GM10266 (cell line): ENCODE measurements around the gene FAM193A.

Experiments
- DNase-seq: peaks from one replicate; pipeline ENCODE4 v3.0.0; 2012; ENCODE audit errors: extremely low spot score
- TF ChIP-seq, protein P1 (sequence below): IDR thresholded peaks from 2 replicates; pipeline ENCODE4 v1.5.1; 2012; ENCODE audit warnings: mild to moderate bottlenecking, low read depth; ENCODE audit not compliant: control insufficient read depth, insufficient read depth; ENCODE audit errors: missing control alignments

FAM193A gene, protein sequence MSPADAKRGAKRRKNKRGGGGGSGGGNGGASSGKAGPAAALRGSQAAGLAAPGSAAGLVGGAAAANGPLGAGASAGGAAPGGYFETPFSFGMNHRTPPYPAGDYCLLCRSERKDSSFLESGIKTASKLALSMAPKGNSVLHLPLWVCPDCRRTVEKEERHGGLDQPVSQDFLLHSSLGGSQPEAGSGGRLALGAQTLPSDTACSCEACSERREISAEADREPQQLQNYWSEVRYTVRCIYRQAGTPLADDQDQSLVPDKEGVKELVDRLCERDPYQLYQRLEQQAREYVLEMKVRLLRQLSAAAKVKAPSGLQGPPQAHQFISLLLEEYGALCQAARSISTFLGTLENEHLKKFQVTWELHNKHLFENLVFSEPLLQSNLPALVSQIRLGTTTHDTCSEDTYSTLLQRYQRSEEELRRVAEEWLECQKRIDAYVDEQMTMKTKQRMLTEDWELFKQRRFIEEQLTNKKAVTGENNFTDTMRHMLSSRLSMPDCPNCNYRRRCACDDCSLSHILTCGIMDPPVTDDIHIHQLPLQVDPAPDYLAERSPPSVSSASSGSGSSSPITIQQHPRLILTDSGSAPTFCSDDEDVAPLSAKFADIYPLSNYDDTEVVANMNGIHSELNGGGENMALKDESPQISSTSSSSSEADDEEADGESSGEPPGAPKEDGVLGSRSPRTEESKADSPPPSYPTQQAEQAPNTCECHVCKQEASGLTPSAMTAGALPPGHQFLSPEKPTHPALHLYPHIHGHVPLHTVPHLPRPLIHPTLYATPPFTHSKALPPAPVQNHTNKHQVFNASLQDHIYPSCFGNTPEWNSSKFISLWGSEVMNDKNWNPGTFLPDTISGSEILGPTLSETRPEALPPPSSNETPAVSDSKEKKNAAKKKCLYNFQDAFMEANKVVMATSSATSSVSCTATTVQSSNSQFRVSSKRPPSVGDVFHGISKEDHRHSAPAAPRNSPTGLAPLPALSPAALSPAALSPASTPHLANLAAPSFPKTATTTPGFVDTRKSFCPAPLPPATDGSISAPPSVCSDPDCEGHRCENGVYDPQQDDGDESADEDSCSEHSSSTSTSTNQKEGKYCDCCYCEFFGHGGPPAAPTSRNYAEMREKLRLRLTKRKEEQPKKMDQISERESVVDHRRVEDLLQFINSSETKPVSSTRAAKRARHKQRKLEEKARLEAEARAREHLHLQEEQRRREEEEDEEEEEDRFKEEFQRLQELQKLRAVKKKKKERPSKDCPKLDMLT (N-terminal part only)

DNA sequence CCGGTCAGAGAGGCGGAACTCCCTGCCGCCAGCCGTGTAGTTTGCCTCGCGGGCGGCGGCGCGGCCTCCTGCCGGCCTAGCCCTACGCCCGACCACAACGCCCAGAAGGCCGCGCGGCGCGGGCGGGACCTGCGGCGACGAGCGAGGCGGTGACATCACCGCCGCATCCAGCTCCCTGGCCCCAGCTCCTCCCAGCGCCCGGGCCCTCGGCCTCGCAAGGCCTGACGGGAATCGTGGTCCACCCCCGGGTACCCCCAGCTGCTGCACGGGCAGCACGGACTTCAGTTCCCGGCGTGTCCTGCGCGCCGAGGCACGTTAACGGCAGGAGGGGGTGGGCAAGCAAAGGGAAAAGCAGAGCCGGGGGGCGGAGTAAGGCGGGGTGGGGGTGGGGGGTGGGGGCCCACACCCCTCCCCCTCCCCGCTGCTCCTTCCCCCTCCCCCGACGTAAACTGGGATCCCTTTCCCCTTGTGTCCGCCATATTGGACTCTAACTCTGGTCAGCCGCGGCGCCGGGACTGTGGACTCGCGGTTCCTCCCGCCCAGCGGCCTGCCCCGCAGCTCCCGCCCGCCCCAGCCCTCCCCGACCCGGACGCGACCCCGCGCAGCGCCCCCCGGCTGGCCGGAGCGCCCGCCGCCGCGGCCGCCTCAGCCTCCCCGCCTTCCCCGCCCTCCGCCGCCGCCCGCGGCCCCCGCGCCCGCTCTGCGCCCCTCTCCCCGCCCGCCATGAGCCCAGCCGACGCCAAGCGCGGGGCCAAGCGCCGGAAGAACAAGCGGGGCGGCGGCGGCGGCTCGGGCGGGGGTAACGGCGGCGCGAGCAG is at the start of gene FAM193A:
Gene FAM193A, plus strand, starts transcription at position 455 of the 818 bp plus-strand sequence. Its CDS starts 269 bp downstream, at position 724.
- DNase-seq, result peak; percentile 98
- TF ChIP-seq, protein P1, sequence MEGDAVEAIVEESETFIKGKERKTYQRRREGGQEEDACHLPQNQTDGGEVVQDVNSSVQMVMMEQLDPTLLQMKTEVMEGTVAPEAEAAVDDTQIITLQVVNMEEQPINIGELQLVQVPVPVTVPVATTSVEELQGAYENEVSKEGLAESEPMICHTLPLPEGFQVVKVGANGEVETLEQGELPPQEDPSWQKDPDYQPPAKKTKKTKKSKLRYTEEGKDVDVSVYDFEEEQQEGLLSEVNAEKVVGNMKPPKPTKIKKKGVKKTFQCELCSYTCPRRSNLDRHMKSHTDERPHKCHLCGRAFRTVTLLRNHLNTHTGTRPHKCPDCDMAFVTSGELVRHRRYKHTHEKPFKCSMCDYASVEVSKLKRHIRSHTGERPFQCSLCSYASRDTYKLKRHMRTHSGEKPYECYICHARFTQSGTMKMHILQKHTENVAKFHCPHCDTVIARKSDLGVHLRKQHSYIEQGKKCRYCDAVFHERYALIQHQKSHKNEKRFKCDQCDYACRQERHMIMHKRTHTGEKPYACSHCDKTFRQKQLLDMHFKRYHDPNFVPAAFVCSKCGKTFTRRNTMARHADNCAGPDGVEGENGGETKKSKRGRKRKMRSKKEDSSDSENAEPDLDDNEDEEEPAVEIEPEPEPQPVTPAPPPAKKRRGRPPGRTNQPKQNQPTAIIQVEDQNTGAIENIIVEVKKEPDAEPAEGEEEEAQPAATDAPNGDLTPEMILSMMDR, result no peak

DNA sequence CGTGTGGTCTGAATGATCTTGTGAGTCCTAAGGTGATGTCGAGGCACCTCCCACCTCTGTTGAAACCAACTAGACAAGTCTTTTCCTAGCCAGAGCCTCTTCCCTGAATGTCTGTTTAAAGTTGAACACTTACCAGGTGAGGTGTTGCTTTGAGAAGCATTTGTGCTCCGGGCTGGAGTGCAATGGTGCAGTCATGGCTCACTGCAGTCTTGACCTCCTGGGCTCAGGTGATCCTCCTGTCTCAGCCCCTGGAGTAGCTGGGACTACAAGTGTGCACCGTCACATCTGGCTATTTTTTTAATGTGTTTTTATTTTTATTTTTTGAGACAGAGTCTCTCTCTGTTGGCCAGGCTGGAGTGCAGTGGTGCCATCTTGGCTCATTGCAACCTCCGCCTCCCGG is 49.5 kb upstream of the FAM193A start:
- DNase-seq, result no peak
- TF ChIP-seq, protein P1, result no peak

DNA sequence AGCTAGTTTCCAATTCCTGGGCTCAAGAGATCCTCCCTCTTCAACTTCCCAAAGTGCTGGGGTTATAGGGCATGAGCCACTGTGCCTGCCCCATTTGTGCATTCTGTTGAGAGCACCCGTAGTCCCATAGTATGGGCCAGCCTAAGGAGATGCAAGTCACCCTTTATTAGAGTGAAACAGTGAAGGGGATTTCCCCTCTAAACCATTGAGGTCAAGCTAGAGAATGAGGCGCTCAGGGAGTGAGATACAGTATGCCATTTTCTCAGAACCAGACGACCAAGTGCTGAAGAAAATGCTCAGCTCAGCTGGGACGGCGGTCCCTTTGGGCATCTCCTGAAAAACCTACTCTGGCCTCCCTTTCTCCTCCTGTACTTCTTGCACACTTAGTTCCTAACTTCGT is 48.8 kb upstream of the FAM193A start:
- TF ChIP-seq, protein P1, result no peak
- DNase-seq, result peak; percentile 68

DNA sequence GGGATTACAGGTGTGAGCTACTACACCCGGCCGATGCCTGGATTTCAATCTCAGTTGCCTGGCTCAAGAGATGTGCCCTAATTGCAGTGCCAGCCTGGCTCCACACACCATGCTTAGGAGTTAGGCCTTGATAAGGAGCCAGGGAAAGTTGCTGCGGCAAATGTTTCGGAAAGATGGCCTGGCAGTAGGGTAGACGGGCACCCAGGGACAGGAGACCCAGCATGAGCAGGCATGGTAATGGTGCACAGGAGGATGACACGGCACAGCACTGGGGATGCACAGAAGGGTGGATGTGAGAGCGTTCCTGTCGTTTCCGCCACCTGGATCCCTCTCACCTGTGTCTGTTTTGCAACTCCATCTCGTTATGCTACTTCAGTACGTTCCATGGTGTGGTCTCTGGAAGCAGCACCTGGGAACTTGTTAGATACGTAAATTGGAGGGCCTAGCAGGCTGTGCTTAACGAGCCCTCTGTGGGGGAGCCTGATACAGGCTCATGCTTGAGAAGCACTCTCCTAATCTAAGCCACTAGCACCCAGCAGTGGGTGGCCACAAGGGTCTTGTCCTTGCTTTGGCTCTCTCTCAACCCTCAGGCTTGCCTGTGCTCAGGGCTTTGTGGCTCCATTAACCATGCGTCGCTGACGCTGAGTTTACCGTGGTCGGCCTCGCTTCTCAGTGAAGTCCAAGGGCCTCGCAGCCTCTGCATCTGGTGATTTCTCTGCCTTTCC is 47.2 kb upstream of the FAM193A start:
- TF ChIP-seq, protein P1, result no peak
- no peak for DNase-seq

DNA sequence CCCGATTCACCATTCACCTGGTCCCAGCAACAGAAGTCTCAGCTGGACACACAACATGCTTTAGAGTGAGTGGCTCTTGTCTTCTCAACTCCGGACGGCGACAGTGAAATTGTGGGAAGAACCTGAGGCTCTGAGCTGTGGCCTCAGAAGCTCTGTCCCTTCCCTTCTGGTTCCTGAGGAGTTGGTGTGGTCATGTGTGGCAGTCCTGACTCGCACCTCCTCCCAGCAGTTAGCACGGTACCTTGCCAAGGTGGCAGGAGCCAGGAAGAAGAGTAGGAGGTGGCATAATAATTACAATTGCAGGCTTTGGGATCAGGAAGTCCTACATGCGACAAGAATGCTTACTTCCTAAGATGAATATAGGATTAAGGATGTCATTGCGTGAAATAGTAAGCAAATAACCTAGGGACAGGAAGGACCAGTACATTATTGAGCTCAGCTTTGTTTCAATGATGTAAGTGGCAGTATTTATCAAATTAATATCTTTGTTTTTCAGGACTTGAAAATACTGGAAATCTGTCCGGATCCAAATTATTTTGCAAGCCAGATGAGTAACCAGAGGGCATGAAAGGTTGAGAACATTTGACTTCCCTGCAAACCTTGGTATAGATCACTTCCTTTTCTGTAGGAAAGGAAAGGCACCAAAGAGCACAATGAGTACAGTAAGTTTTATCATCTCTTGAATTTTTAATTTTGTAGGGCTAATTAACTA is 46.5 kb upstream of the FAM193A start:
- TF ChIP-seq, protein P1, result no peak
- DNase-seq, result no peak
